Keratinocyte (primary cell): ENCODE results near the gene CNTNAP2. TPM values are rescaled to one million over a fixed set of nuclear protein-coding genes. Genes with fewer than 3 reads are reported as not detected.

Experiments used
- DNase-seq: peaks from one replicate; pipeline ENCODE4 v3.0.0-alpha.2; 2011; ENCODE audit warnings: low read depth, missing footprints, low spot score
- FAIRE-seq: peaks from 2 replicates; lab custom pipeline; 2011; peaks lifted over from hg19 to GRCh38; lab: Jason Lieb, UNC
- H2AFZ ChIP-seq: 2 replicates; pipeline ENCODE4 v1.6.0; 2012; ENCODE audit warnings: low read length, control low read depth, inconsistent platforms; ENCODE audit not compliant: control insufficient read depth
- H3K27ac ChIP-seq: 2 replicates; pipeline ENCODE4 v1.5.1; 2011; ENCODE audit warnings: low read length; ENCODE audit not compliant: control insufficient read depth, insufficient read depth
- H3K27me3 ChIP-seq: 3 replicates; pipeline ENCODE4 v1.6.0; 2011; ENCODE audit warnings: low read length; ENCODE audit not compliant: control insufficient read depth, insufficient read depth; ENCODE audit errors: extremely low read depth
- H3K36me3 ChIP-seq, 2 experiments: 2 replicates in 1 of 2; 3 replicates in 1 of 2; pipeline ENCODE4 v1.5.1; 2011; ENCODE audit warnings: low read length in 2 of 2, mild to moderate bottlenecking in 1 of 2; ENCODE audit not compliant: control insufficient read depth in 2 of 2, insufficient read depth in 2 of 2; ENCODE audit errors: extremely low read depth in 1 of 2
- H3K4me1 ChIP-seq: 3 replicates; pipeline ENCODE4 v1.5.1; 2011; ENCODE audit warnings: low read length; ENCODE audit not compliant: control insufficient read depth, insufficient read depth; ENCODE audit errors: extremely low read depth
- H3K4me2 ChIP-seq: 3 replicates; pipeline ENCODE4 v1.6.0; 2011; ENCODE audit warnings: low read depth, low read length; ENCODE audit not compliant: control insufficient read depth, insufficient read depth; ENCODE audit errors: extremely low read depth
- H3K4me3 ChIP-seq, 3 experiments: fragments of 200-600 bp in 1 of 3; sonication (generic) in 1 of 3; 2 replicates in 2 of 3; 3 replicates in 1 of 3; pipeline ENCODE4 v1.5.1; 2011 to 2016; ENCODE audit warnings: low read length in 3 of 3, mild to moderate bottlenecking in 3 of 3, control low read depth in 2 of 3, inconsistent platforms in 1 of 3, low read depth in 1 of 3, mixed read lengths in 1 of 3, mixed run types in 1 of 3, moderate library complexity in 1 of 3; ENCODE audit not compliant: control insufficient read depth in 2 of 3, insufficient read depth in 2 of 3; ENCODE audit errors: extremely low read depth in 1 of 3
- H3K79me2 ChIP-seq: 2 replicates; pipeline ENCODE4 v1.6.0; 2012; ENCODE audit warnings: low read length; ENCODE audit not compliant: control insufficient read depth, insufficient read depth
- H3K9ac ChIP-seq: 3 replicates; pipeline ENCODE4 v1.6.0; 2011; ENCODE audit warnings: low read length; ENCODE audit not compliant: control insufficient read depth, insufficient read depth; ENCODE audit errors: extremely low read depth
- H3K9me1 ChIP-seq: 3 replicates; pipeline ENCODE4 v1.6.0; 2011; ENCODE audit warnings: low read length; ENCODE audit not compliant: control insufficient read depth, insufficient read depth; ENCODE audit errors: extremely low read depth
- H3K9me3 ChIP-seq: 2 replicates; pipeline ENCODE4 v1.5.1; 2012; ENCODE audit warnings: low read depth, low read length; ENCODE audit not compliant: control insufficient read depth
- H4K20me1 ChIP-seq: 3 replicates; pipeline ENCODE4 v1.6.0; 2011; ENCODE audit warnings: low read length; ENCODE audit not compliant: control insufficient read depth, insufficient read depth; ENCODE audit errors: extremely low read depth
- CTCF ChIP-seq, 3 experiments: IDR thresholded peaks in 1 of 3; conservative IDR thresholded peaks in 1 of 3; optimal IDR thresholded peaks in 1 of 3; 2 replicates in 2 of 3; 3 replicates in 1 of 3; pipeline versions ENCODE3 to v1.5.1; 2011; ENCODE audit warnings: low read length in 3 of 3, mild to moderate bottlenecking in 3 of 3, moderate library complexity in 2 of 3, control low read depth in 1 of 3, inconsistent platforms in 1 of 3; ENCODE audit not compliant: insufficient read depth in 2 of 3; ENCODE audit errors: extremely low read depth in 1 of 3
- EZH2 ChIP-seq: IDR thresholded peaks from one replicate; pipeline ENCODE4 v1.6.1; 2012; ENCODE audit warnings: inconsistent platforms, mild to moderate bottlenecking, low read length, moderate library complexity
- dilution Hi-C: fragments of 300-500 bp; cut with MboI; formaldehyde crosslinking; loops from one replicate; pipeline ENCODE4 v1.7.0; 2020; ENCODE audit warnings: low sequenced_read_pairs; ENCODE audit not compliant: extremely low pct_ligation_motif_present
- polyA plus RNA-seq, 5 experiments: library from polyadenylated mRNA; depleted of rRNA in 3 of 5; stranded (reverse) in 3 of 5; stranded (forward) in 1 of 5; unstranded in 1 of 5; fragments of >200 nt; gene quantifications; 1 replicate in 1 of 5; 2 replicates in 3 of 5; 3 replicates in 1 of 5; pipeline versions ENCODE4 v1.2.1 to v1.2.3, GENCODE V29; 2011 to 2012; ENCODE audit warnings: missing spikeins in 2 of 5, low read depth in 1 of 5, low replicate concordance in 1 of 5

CNTNAP2 gene
- polyA plus RNA-seq, 1 donor (not counting 4 experiments of a cell fraction or from before 2014, with no cell fraction given), result 1.4 TPM

GRCh38 chr7:147569116-147569913 is 1452.7 kb downstream of the CNTNAP2 start:
- Histone ChIP-seq H3K4me3 (no peak overlapping the region), H2AFZ (no peak overlapping the region), H3K9me1 (no peaks in the 10 kb centered on the region), H3K4me2 (no peak overlapping the region), H3K27ac (no peak overlapping the region), H3K4me1 (no peaks in the 10 kb centered on the region), H3K9ac (no peak overlapping the region), H3K9me3 (peaks cover 3% of the 10 kb centered on the region), H4K20me1 (no peaks in the 10 kb centered on the region), H3K27me3 (no peaks in the 10 kb centered on the region), H3K79me2 (no peaks in the 10 kb centered on the region), H3K36me3 (no peaks in the 10 kb centered on the region)
- FAIRE-seq, result no peak
- peak; percentile 13 for DNase-seq
- dilution Hi-C loops, result no loop called here
- TF ChIP-seq EZH2, result no peak
- no peak for TF ChIP-seq CTCF (optimal IDR thresholded peaks at IDR 0.05 in 1 of 3, IDR thresholded peaks at IDR 0.05 in 1 of 3, conservative IDR thresholded peaks at IDR 0.05 in 1 of 3; ENCODE audit: extremely low read depth in 1 of 3, insufficient read depth in 2 of 3, low read length in 3 of 3)

GRCh38 chr7:147570390-147570789 is 1453.8 kb downstream of the CNTNAP2 start:
- FAIRE-seq, result no peak
- H3K4me3 ChIP-seq, result no peak overlapping the region
- H3K36me3 ChIP-seq, result no peaks in the 10 kb centered on the region
- dilution Hi-C loops, result no loop called here
- no peak overlapping the region for H3K9ac ChIP-seq
- no peak overlapping the region for H2AFZ ChIP-seq
- no peaks in the 10 kb centered on the region for H4K20me1 ChIP-seq
- no peaks in the 10 kb centered on the region for H3K9me1 ChIP-seq
- H3K79me2 ChIP-seq, result no peaks in the 10 kb centered on the region
- no peaks in the 10 kb centered on the region for H3K4me1 ChIP-seq
- peak; percentile 49 for DNase-seq
- TF ChIP-seq EZH2 (no peak), CTCF (optimal IDR thresholded peaks at IDR 0.05 in 1 of 3, IDR thresholded peaks at IDR 0.05 in 1 of 3, conservative IDR thresholded peaks at IDR 0.05 in 1 of 3; ENCODE audit: extremely low read depth in 1 of 3, insufficient read depth in 2 of 3, low read length in 3 of 3) (no peak)
- H3K27ac ChIP-seq, result no peak overlapping the region
- H3K27me3 ChIP-seq, result no peaks in the 10 kb centered on the region
- peaks cover 3% of the 10 kb centered on the region for H3K9me3 ChIP-seq
- H3K4me2 ChIP-seq, result no peak overlapping the region
